Dermis microvascular lymphatic vessel endothelial cell (primary cell): ENCODE data around the gene GNB1. TPM values are rescaled to one million over a fixed set of nuclear protein-coding genes. Genes with fewer than 3 reads are reported as not detected.

Experiments
- DNase-seq, 2 donors: peaks; one replicate each; pipeline versions ENCODE4 v3.0.0 to v3.0.0-alpha.2; 2010; ENCODE audit warnings: low read depth in 2 of 2
- total RNA-seq: library from RNA; depleted of rRNA; stranded (reverse); fragments of >200 nt; gene quantifications from 2 replicates; pipeline ENCODE4 v1.2.1, GENCODE V29; 2014

Gene GNB1
- total RNA-seq, 1 donor from 2014 or later = 72.4 TPM

DNA sequence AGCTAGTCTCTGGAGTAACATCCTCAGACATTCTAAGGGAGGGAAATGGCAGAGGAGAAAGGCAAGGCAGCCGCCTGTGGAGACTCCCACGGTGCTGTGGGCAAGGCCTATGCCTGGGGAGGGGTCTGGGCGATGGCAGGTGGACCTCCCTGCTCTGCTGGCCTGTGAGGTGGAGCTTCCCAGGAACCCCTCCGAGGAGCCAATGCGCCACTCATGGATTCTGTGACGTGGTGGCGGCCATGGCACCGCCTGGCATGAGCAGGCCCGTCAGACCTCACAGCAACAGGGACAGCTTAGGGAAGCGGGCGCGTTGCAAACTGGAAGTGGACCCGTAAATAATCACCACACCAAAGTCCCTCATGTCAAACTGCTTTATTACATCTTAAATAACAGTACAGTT lies 106.0 kb downstream of the GNB1 start:
- DNase-seq = no peak

- no peak for DNase-seq
Measured at GRCh38 chr1:1783320-1783719, 107.6 kb downstream of the GNB1 start.

GRCh38 chr1:1782399-1783221 lies 108.3 kb downstream of the GNB1 start:
- peak in 1 of 2 donors; percentile 72 for DNase-seq

DNA sequence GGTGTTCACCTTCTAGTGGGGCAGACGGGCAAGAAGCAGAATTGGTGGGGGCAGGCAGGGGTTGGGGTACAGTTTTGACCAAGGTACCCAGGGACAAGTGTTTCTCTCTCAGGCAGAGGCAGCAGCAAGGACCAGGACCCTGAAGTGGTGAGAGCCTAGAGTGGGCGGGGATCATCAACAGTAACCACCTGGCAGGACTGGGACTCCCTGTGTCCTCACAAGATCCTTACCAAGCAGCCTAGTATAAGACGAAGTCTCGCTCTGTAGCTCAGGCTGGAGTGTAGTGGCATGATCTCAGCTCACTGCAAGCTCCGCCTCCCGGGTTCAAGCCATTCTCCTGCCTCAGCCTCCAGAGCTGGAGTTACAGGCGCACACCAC lies 109.4 kb downstream of the GNB1 start:
- no peak for DNase-seq

- no peak for DNase-seq
Measured at GRCh38 chr1:1780598-1781525, 110.0 kb downstream of the GNB1 start.

- DNase-seq = no peak
Measured at GRCh38 chr1:1779691-1780597, 110.9 kb downstream of the GNB1 start.

GRCh38 chr1:1779320-1779675 lies 111.6 kb downstream of the GNB1 start:
- no peak for DNase-seq

DNA sequence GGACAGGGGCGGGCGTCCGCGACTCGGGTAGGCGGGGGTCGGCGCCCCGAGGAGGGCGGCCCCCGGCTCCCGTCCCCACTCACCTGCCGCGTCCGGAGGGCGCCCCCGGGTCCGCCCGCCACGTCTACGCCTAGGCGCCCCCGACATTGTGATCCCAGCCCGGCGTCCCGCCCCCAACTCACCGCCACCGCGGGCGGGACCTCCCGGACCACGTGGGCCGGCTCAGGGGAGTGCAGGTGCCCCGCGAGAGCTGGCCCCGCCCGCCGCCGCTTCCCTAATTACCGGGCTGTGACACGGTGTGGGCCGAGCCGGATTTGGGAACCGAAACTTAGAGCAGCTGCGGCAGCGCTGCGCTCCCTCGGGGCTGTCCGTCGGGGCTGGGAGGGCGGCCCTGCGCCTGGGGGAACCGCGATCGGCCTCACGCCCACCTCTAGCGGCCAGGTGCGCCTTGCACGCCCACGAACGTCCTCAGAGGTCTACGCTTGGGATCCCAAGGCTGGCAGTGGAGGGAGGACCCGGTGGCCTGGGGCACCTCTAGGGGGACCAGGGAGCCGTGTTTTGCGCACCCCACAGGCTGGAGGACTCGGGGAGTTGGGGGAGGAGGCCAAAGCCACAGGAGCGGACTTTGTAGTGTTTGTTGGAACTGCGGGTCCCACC lies 112.1 kb downstream of the GNB1 start:
- peak in 1 of 2 donors; percentile 37 for DNase-seq

GRCh38 chr1:1777950-1778662 lies 112.8 kb downstream of the GNB1 start, which contains the start of gene NADK:
Gene NADK (minus strand): TSS chr1:1778470. CDS start chr1:1765406, 13,064 bp downstream.
- DNase-seq = peak in 1 of 2 donors; percentile 63

DNA sequence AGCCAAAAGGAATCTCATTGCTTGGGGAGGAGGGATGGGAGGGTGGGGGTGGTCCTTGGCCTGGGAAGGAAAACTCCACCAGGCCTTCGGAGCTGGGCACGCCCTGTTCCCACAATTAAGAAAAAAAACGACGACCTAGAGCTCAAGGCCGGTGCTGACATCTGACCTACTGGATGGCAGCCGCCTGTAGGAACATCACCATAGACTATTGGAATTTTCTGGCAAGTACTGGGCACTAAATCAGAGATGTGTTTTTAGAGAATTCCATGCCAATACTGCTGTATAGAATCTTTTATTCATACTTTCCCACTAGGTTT lies 113.3 kb downstream of the GNB1 start:
- peak in 1 of 2 donors; percentile 47 for DNase-seq

DNA sequence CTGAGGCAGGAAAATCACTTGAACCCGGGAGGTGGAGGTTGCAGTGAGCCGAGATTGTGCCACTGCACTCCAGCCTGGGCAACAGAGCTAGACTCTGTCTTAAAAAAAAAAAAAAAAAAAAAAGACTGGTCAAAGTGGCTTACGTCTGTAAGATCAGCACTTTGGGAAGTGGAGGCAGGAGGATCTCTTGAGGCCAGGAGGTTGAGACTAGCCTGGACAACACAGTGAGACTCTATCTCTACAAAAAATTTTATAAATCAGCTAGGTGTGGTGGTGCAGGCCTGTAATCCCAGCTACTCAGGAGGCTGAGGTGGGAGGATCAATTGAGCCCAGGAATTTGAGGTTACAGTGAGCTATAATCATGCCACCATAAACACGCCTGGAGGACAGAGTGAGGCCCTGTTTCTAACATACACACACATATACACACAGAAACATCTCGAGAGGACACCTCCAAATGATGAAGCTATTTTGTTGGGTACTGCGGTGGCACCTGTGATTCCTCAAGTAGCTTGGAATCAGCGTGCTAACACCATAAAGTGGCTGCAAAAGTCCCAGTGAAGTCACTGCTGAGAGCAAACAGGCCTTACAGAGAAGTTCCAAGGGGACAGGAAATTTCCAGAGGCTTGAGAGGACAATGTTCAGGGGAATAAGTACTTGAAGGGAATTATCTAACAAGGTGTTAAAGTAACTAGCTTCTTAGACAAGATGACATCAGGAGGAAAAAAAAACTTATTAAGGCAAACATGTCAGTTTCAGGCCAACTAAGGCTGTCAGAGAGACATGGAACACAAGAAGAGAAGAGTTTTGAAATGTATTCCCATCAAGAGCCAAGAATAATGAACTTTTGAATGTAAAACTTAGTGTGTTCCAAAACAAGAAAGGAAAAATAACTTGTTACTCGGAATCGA lies 114.0 kb downstream of the GNB1 start:
- DNase-seq = no peak

DNA sequence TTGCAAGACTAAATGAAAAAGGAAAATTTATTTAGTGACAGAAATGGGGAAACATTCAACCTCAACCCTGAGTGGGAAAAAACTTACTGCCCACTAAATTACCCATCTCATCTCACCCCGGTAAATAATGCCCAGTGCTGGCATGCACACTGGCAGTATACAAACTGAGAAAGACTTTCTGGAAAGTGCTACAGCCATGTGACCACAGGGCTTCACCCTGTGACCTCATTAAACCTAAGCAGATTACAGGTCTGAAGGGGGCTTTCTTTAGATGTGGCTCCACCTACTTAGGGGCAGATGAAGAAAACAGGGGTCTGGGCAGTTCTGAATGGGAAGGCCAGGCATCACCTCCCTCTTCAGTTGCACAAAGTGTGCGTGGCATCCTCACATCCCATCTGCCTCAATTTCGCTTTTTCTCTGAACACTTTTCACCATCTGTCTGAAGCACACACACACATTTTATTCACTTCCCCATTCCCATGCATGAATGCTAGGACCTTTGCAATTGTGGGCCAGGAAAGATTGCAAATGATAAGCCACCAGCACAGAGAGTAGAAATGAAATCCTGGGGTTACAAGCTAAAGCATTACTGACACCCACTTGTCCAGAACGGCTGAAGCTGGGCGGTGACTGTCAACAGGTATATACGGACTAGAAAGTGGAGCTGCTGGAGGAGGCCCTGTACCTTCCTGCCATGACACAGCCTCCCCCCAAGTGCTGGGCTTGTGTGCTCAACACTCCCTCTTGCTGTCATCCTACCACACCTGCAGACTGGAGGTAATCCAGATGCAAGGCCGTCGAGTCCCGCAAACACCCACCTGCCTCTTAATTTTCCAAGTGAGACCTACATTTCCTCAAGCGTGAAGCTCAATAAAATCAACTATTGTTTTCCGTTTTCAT lies 115.3 kb downstream of the GNB1 start:
- no peak for DNase-seq

GRCh38 chr1:1773874-1774273 lies 117.0 kb downstream of the GNB1 start:
- no peak for DNase-seq

- no peak for DNase-seq
Measured at GRCh38 chr1:1771096-1771495, 119.8 kb downstream of the GNB1 start.

GRCh38 chr1:1770102-1770501 lies 120.8 kb downstream of the GNB1 start:
- no peak for DNase-seq

DNA sequence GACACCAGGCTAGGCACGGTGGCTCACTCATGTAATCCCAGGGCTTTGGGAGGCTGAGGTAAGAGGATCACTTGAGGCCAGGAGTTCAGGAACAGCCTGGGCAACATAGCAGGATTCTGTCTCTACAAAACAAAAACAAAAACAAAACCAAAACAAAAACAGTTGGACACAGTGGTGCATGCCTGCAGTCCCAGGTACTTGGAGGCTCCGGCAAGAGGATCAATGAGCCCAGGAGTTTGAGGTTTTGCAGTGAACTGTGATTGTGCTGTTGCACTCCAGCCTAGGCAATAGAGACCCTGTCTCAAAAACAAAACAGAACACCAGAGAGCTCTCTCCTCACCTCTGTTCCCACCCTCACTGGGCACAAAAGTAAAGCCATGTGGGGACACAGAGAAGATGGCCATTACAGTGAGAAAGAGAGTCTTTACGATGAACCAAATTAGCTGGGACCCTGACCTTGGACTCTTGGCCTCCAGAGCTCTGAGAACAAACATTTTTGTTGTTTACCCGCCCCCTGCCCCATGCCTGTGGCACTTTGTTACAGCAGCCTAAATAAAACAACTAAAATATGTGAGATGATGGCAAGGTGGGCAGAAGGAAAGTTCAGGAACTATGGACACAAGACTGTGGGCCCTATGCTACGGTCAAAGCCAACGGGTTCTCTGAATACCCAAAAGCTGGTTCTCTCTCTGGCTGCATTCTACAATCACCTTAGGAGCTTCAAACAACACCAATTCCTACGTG lies 122.5 kb downstream of the GNB1 start:
- no peak for DNase-seq

GRCh38 chr1:1764876-1765470 lies 125.9 kb downstream of the GNB1 start:
- no peak for DNase-seq
